ENCODE measurements around the gene PRRT1.

- no peak for TF ChIP-seq CTCF (IDR thresholded peaks at IDR 0.05)
- no peak for TF ChIP-seq POLR2A (IDR thresholded peaks at IDR 0.05)
Observed at GRCh38 chr6:32194388-32194787, 42.6 kb upstream of the PRRT1 start.

Data from upper lobe of left lung (tissue), 4 donors.